Measurements from ENCODE around the gene SCYL1.
A peak's percentile ranks its signal among the peaks of the same experiment; 100 is the strongest.

SCYL1 gene

GRCh38 chr11:65492637-65493366, 32.1 kb upstream of the SCYL1 start:
- DNase-seq (ENCODE audit: low spot score), result peak; percentile 77
- FAIRE-seq, result peak; percentile 17

GRCh38 chr11:65493367-65494176, 31.3 kb upstream of the SCYL1 start:
- FAIRE-seq (peak; percentile 83), DNase-seq (ENCODE audit: low spot score) (peak; percentile 90)

- FAIRE-seq (no peak), DNase-seq (ENCODE audit: low spot score) (no peak)
Measured at GRCh38 chr11:65496304-65497140, 28.4 kb upstream of the SCYL1 start.

- no peak for FAIRE-seq
Measured at GRCh38 chr11:65497141-65498041, 27.5 kb upstream of the SCYL1 start.

GRCh38 chr11:65498042-65498726, 26.7 kb upstream of the SCYL1 start:
- FAIRE-seq (no peak), DNase-seq (ENCODE audit: low spot score) (peak; percentile 31)

More at GRCh38 chr11:65497141-65498041, 27.5 kb upstream of the SCYL1 start:
- peak; percentile 94 for DNase-seq (ENCODE audit: low spot score)

- FAIRE-seq, result peak; percentile 52
Measured at GRCh38 chr11:65498727-65498976, 26.2 kb upstream of the SCYL1 start.

GRCh38 chr11:65498977-65499712, 25.7 kb upstream of the SCYL1 start, which contains the start of gene MALAT1:
Gene MALAT1 (plus strand): TSS chr11:65499045.
- DNase-seq (ENCODE audit: low spot score) (peak; percentile 83), FAIRE-seq (no peak)

More at GRCh38 chr11:65498727-65498976, 26.2 kb upstream of the SCYL1 start:
- no peak for DNase-seq (ENCODE audit: low spot score)

GRCh38 chr11:65499713-65500386, 25.0 kb upstream of the SCYL1 start:
- no peak for FAIRE-seq

GRCh38 chr11:65500387-65501185, 24.3 kb upstream of the SCYL1 start:
- peak; percentile 44 for DNase-seq (ENCODE audit: low spot score)
- FAIRE-seq, result no peak

More at GRCh38 chr11:65499713-65500386, 25.0 kb upstream of the SCYL1 start:
- DNase-seq (ENCODE audit: low spot score), result peak; percentile 34

GRCh38 chr11:65501186-65501471, 23.8 kb upstream of the SCYL1 start:
- DNase-seq (ENCODE audit: low spot score), result no peak
- no peak for FAIRE-seq

- FAIRE-seq (no peak), DNase-seq (ENCODE audit: low spot score) (peak; percentile 31)
Measured at GRCh38 chr11:65501472-65502273, 23.2 kb upstream of the SCYL1 start.

GRCh38 chr11:65502274-65502554, 22.7 kb upstream of the SCYL1 start:
- DNase-seq (ENCODE audit: low spot score) (no peak), FAIRE-seq (no peak)

GRCh38 chr11:65502555-65503367, 22.1 kb upstream of the SCYL1 start:
- FAIRE-seq (no peak), DNase-seq (ENCODE audit: low spot score) (peak; percentile 33)

GRCh38 chr11:65503368-65503948, 21.4 kb upstream of the SCYL1 start:
- DNase-seq (ENCODE audit: low spot score), result peak; percentile 12
- FAIRE-seq, result no peak

- FAIRE-seq (no peak), DNase-seq (ENCODE audit: low spot score) (peak; percentile 25)
Measured at GRCh38 chr11:65503949-65504673, 20.8 kb upstream of the SCYL1 start.
